ENCODE results near the gene POM121L2. TPM values are rescaled to one million over a fixed set of nuclear protein-coding genes. Genes with fewer than 3 reads are reported as not detected.

POM121L2 gene
- total RNA-seq, 1 experiment from 2014 or later = not detected

DNA sequence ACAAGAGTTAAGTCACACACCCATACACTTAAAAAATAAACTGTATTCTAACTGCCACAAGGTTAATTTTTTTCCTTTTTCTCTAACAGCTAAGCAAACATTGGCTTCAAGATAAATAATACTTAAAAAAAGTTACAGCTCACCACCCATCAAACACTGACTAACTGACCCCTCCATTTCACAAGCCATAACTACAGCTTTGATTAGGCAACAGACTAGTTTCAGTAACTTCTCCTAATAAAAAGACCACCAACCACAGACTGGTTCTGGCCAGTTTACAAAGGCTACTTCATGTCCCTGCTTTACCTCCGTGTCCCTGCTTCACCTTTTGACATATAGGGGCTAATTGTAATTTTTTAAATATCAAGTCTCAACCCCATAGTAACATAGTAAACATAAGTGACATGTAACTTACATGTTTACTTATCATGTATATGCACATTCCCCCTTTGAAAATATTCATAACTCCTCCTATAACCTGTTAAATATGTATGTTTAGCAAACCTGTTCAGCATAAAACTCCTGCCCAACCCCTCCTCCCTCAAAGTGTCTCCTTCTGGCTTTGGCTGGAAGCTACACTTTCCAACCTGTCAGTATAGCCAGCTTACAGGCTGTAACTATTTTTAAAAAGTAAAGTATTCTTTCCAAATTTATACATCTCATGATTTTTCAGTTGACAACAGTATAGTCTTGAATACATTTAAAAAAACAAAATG is 15.1 kb upstream of the POM121L2 start:
- no peak overlapping the region for H2AFZ ChIP-seq (ENCODE audit: low read length)
- WGBS (ENCODE audit: extremely low coverage, insufficient read length, low lambda C conversion rate) = no CpG with 5 or more reads among the region's 1 CpG
- no peak overlapping the region for H2BK5ac ChIP-seq (ENCODE audit: insufficient read length, low read length)
- no peaks in the 10 kb centered on the region; the same call in 1 of the 2 replicates for H3K27me3 ChIP-seq (ENCODE audit: insufficient read depth, low read length)
- no peak overlapping the region for H2BK20ac ChIP-seq (ENCODE audit: low read depth, low read length, poor library complexity, severe bottlenecking)
- no peak overlapping the region for H3K14ac ChIP-seq (ENCODE audit: insufficient read depth, low read length)
- no peak overlapping the region for H2BK15ac ChIP-seq (ENCODE audit: low read depth, low read length)
- H3K4me1 ChIP-seq (ENCODE audit: insufficient read depth, low read length) = no peaks in the 10 kb centered on the region
- no peak overlapping the region for H2AK5ac ChIP-seq (ENCODE audit: insufficient read length, low read length)
- H3K4me1 Mint-ChIP-seq = peaks cover 0 to 2% of the 10 kb centered on the region in 2 experiments; a peak in 1 of 4 replicates
- no peak overlapping the region for H3K4me2 ChIP-seq (ENCODE audit: insufficient read depth, insufficient read length, low read length)
- H4K5ac ChIP-seq (ENCODE audit: insufficient read length, low read depth, low read length) = no peak overlapping the region
- H3T11ph ChIP-seq (ENCODE audit: low read length) = no peak overlapping the region
- no peak overlapping the region for H2BK12ac ChIP-seq (ENCODE audit: insufficient read length, low read depth, low read length)
- no peak overlapping the region for H3K27ac ChIP-seq (ENCODE audit: insufficient read length, low read depth, low read length)
- no peaks in the 10 kb centered on the region for H3K36me3 Mint-ChIP-seq (ENCODE audit: insufficient read depth in 1 of 3, low read depth in 3 of 3)
- no peaks in the 10 kb centered on the region for H3K79me2 ChIP-seq (ENCODE audit: insufficient read depth, low read length)
- H3K9ac ChIP-seq (ENCODE audit: extremely low read depth, insufficient read length, low read length) = no peak overlapping the region
- no peak overlapping the region for H3K18ac ChIP-seq (ENCODE audit: insufficient read length, low read depth, low read length)
- H4K8ac ChIP-seq (replicated peaks; ENCODE audit: insufficient read length, low read depth, low read length) = no peak overlapping the region
- H3K79me1 ChIP-seq (ENCODE audit: insufficient read depth, low read depth, low read length, poor library complexity, severe bottlenecking) = no peaks in the 10 kb centered on the region
- H3K4ac ChIP-seq (ENCODE audit: low read depth, low read length) = no peak overlapping the region
- no peak overlapping the region for H2BK120ac ChIP-seq (ENCODE audit: low read depth, low read length, poor library complexity, severe bottlenecking)
- no peak overlapping the region for H3K56ac ChIP-seq (ENCODE audit: insufficient read length, low read depth, low read length)
- no peaks in the 10 kb centered on the region for H3K9me3 ChIP-seq (ENCODE audit: control insufficient read depth, low read depth, low read length)
- no peaks in the 10 kb centered on the region for H4K20me1 ChIP-seq (ENCODE audit: control insufficient read depth, insufficient read depth, insufficient read length)
- H3K4me3 Mint-ChIP-seq = no peak overlapping the region
- no peaks in the 10 kb centered on the region for H3K9me3 Mint-ChIP-seq
- no peak overlapping the region for H4K91ac ChIP-seq (ENCODE audit: insufficient read length, low read depth, low read length)
- no peaks in the 10 kb centered on the region for H3K23me2 ChIP-seq (ENCODE audit: insufficient read length, low read depth, low read length, poor library complexity, severe bottlenecking)
- H3K27me3 Mint-ChIP-seq (ENCODE audit: low read depth) = peaks cover 2% of the 10 kb centered on the region; the same call in 1 of the 2 replicates
- H3K23ac ChIP-seq (ENCODE audit: insufficient read length, low read depth, low read length) = no peak overlapping the region
- TF ChIP-seq CTCF (conservative IDR thresholded peaks at IDR 0.05) = no peak
- no peak overlapping the region for H3K27ac Mint-ChIP-seq
- no peak for DNase-seq
